ENCODE data around the gene POLR2A. TPM values are rescaled to one million over a fixed set of nuclear protein-coding genes. Genes with fewer than 3 reads are reported as not detected.
"Not testable (repeated sequence)": the region's sequence is repeated elsewhere in the genome, so short reads cannot be mapped to it uniquely, and the experiment has no call there.

POLR2A gene
- polyA plus RNA-seq, 5 donors = 79.6 to 127 (median 89.6) TPM

- DNase-seq = no peak
Measured at GRCh38 chr17:7448461-7448860, 35.7 kb upstream of the POLR2A start.

- no peak for DNase-seq
Measured at GRCh38 chr17:7459961-7460545, 24.1 kb upstream of the POLR2A start.

GRCh38 chr17:7460850-7461660 is 23.1 kb upstream of the POLR2A start:
- no peak for DNase-seq

GRCh38 chr17:7462474-7463371 is 21.4 kb upstream of the POLR2A start:
- no peak for DNase-seq

- no peak for DNase-seq
Measured at GRCh38 chr17:7463372-7463846, 20.8 kb upstream of the POLR2A start.

- DNase-seq = no peak
Measured at GRCh38 chr17:7464081-7464480, 20.1 kb upstream of the POLR2A start.

DNA sequence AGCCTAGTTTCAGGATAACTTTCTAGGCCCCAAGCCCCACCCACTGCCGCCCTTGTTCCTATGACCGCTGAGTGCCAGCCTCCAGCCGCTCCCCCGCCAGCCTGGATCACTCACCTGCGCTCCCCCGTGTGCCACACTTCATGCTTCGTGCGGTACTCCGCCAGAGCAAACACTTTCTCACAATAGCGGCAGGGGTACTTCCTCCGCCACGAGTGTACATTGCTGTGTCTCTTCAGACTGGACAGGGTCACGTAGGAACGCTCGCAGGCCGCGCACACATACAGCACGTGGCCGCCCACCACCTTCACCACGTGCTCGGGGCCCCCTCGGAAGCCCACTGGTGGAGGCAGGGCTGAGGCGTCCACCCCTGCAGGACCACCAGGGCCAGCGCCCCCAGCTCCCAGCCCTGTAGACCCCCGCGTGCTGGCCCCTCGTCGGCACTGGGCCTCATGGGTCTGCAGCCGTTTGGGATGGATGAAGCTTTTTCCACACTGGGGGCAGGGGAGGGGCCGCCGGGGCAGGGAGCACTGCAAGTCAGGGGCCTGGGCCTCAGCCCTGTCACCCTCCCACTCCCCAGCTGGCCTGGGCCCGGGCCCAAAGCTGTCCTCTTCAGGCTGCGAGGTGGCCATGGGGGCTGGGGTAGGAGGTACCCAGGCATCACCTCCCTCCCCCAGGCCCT is 18.4 kb upstream of the POLR2A start:
- peak in 1 of 2 donors; percentile 17 for DNase-seq

- no peak for DNase-seq
Measured at GRCh38 chr17:7466318-7466638, 17.9 kb upstream of the POLR2A start.

DNA sequence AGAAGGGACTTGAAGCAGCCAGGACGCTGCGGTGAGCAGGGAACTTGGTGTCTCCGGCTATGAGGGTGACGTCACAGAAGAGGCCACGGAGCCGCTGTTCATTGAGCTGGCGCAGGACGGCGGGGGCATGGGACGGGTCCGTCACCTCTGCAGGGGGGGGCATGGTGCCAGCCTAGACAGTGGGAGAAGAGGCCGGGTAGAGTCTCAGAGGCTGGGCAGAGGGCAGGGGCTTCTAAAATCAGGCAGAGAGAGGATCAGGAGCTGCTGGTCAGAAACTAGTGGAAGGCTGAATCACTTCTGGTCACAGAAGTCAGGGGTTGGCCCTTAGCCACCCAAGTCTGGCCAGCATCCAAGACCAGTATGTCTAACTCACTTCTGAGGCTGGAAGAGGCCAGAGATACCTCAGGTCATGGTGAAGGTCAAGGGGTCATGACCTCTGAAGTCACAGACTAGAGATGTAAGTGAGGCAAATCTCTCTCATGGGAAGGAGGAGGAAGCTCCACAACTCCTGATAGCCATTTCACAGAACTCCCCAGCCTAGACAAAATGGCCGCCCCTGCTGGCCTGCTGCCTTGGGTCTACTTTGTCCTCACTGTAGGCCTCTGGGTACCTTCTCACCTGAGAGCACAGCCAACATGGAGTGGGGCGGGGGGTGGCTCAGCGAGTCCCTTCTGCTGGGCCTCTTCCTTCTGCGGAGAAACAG is 17.4 kb upstream of the POLR2A start:
- no peak for DNase-seq

DNA sequence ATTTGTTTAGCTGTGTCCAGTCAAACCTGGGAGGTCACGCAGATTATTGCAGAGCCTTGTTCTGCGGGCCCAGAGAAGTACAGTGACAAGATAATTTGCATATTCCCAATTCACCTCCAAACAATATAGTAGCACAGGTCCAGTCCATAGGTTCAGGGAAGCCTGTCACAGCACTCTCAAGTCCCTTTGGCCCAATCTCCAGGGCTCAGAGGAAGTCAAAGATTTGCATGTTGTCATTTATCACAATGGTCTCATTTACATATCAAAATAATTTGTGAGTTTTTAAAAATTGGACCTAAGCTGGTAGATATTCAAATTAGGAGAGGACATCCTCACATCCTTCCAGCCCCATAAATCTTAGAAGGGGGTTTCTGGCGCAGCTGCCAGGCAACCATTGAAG is 16.7 kb upstream of the POLR2A start:
- no peak for DNase-seq

- no peak for DNase-seq
Measured at GRCh38 chr17:7468290-7468689, 15.9 kb upstream of the POLR2A start.

DNA sequence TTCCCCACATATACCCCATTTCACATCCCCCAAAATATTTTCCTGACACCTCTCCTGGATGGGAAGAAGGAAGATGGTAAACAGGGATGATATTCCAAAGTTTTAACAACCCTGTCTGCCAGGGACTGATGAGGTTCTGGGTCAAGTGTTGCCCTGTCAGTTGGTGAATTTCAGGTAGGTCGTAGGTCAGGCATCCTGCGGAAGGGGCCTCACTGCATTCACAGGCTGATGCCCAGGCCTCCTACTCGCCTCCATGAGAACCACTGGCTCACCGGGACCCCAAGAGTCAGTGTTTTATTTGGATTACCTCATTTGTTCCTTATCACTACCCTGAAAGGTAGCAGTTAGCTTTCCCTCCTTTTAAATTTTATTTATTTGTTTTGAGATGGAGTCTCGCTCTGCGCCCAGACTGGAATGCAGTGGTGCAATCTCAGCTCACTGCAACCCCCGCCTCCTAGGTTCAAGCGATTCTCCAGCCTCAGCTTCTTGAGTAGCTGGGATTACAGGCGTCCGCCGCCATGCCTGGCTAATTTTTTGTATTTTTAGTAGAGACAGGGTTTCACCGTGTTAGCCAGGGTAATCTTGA is 15.3 kb upstream of the POLR2A start:
- no peak for DNase-seq

- DNase-seq = not testable (repeated sequence)
Measured at GRCh38 chr17:7469843-7470242, 14.3 kb upstream of the POLR2A start.

DNA sequence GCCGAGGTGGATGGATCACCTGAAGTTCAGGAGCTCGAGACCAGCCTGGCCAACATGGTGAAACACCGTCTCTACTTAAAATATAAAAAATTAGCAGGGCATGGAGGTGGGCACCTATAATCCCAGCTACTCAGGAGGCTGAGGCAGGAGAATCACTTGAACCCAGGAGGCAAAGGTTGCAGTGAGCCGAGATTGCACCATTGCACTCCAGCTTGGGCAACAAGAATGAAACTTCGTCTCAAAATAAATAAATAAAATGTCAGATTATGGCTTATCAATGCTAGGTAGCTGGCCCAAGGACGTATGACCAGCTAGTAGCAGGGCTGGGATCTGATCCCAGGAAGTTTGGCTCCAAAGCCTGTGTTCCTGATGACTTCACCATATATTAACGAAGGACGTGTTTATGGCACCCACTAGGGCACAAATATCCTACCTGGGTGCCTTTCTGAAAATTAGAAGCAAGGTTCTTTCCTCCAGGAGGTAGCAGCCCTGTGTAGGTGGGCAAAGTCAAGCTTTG is 13.7 kb upstream of the POLR2A start:
- DNase-seq = not testable (repeated sequence)

DNA sequence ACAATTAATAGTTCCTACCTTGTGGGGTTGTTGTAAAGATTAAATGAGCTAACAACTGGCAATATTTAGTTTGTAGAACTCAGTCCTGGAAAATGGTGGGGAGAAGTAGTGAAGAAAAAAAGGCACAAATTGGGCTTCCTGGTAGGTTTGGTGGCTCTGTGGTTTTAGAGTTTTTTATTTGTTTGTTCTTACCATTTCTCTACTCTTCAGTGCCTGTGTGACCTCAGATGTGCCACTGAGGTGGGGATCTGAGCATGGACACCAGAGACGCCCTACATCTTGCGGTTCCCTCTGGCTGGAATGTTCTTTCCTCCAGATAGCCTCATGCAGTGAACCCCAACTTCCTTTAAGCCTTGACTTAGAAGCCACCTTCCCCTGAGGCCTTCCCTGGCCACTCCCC is 12.4 kb upstream of the POLR2A start:
- no peak for DNase-seq

DNA sequence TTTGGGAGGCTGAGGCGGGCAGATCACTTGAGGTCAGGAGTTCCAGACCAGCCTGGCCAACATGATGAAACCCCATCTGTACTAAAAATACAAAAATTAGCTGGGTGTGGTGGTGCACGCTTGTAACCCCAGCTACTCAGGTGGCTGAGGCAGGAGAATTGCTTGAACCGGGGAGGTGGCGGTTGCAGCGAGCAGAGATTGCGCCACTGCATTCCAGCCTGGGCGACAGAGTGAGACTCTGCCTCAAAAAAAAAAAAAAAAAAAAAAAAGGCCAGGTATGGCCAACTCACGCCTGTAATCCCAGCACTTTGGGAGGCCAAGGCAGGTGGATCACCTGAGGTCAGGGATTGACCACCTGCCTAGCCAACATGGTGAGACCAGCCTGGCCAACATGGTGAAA is 9.4 kb upstream of the POLR2A start:
- not testable (repeated sequence) for DNase-seq

DNA sequence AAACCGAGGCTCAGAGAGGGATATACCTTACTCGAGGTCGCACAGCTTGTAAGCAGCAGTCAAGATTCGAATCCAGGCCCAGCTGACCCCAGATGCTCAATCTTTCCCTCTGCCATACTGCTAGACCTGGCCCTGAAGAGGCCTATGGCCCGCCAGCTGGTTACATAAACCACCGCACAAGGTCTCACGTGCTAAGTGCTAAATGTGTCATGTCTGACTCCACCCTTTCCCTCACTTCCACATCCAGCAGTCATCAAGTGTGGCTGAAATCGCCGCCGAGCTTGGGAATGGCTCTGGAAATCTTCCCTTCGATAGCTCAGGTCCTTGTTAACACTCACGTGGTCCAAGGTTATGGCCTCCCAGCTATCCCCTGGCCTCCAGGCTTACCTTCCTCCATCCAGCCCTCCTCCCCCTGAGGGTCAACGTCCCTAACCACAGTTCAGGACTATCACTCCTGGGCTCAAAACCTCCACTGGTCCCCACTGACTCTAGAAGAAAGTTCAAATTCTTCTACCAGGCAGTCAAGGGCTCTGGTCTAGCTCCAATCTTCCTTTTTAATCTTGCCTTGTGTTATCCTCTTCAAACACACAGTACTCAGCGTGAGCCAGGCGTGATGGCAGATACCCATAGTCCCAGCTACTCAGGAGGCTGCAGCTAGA is 8.3 kb upstream of the POLR2A start:
- no peak for DNase-seq

- DNase-seq = no peak
Measured at GRCh38 chr17:7476494-7476893, 7.7 kb upstream of the POLR2A start.

DNA sequence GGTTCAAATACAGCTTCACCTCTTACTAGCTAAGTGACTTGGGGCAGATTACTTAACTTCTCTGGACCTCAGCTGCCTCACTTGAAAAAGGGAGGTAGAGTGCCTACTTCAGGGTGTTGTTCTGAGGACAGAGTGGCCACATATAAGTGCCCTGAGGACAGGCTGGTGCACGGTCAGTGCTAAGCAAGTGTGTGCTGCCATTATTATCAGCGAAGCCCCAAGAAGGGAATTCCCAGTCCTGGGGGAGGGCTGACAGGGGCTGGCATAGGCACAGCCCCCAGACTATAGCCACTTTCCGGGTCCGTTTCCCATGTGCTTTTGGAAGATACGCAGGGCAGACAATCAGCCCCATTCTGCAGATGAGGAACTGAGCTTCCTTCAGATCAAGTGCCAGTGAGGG is 7.2 kb upstream of the POLR2A start:
- no peak for DNase-seq
